ENCODE measurements around the gene CCL4.

CCL4 gene

DNA sequence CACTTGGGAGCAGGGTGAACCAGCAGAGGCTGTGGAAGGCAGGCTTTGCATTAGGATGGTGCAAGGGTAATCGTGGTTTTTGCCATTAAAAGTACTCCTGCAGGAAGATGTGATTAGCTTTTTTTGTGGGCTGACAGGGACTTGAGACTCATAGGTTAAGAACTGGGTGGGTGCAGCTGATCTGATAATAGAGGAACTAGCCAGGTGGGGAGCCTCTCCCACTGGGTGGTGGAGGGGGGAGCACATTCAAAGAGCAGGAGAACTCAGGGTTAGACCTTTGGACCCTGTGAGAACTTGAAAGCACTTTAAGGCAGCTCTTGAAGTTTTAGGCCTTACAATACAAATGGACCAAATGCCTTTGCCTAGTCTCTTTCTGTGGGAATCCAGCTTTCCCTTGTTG, 32.4 kb downstream of the CCL4 start:
- DNase-seq (ENCODE audit: low read depth, low spot score), result no peak
- H3K27ac ChIP-seq, result no peak overlapping the region

- H3K27ac ChIP-seq, result no peak overlapping the region
- no peak for DNase-seq (ENCODE audit: low read depth, low spot score)
Observed at GRCh38 chr17:36136439-36136838, 32.8 kb downstream of the CCL4 start.

- H3K27ac ChIP-seq, result no peak overlapping the region
- no peak for DNase-seq (ENCODE audit: low read depth, low spot score)
Observed at GRCh38 chr17:36142235-36142634, 38.6 kb downstream of the CCL4 start.

GRCh38 chr17:36142806-36143205, 39.2 kb downstream of the CCL4 start:
- DNase-seq (ENCODE audit: low read depth, low spot score), result no peak
- H3K27ac ChIP-seq, result no peak overlapping the region

GRCh38 chr17:36144014-36144413, 40.4 kb downstream of the CCL4 start:
- H3K27ac ChIP-seq, result no peak overlapping the region
- no peak for DNase-seq (ENCODE audit: low read depth, low spot score)

DNA sequence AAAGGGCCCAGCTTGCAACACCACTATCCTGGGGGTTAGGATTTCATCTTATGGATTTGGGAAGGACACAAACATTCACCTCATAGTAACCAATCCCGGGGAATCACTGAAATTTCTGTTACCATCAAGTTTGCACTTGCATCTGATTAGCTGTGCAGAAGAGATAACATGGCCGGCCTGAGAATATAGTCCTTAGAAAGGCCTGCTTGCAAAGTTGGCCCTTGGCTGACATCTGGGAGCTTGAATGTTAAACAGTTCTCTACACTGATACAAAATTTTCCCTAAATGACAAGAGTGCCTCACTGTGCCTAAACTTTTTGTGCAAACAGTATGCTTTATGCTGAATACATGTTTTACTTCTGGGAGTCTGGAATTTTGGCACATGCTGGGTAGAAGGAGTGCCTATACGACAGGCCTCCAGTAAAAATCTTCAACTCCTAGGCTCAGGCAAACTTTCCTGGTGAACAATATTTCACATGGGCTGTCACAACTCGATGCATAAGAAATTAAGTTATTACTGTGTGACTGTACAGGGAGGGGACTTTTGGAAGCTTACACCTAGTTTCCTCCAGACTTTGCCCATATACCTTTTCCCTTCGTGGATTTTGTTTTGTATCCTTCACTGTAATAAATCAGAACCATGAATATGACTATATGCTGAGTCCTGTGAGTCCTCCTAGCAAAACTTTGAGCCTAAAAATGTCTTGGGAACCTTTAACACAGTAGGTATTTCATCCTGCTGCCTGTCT, 41.5 kb downstream of the CCL4 start:
- no peak for DNase-seq (ENCODE audit: low read depth, low spot score)
- H3K27ac ChIP-seq, result no peak overlapping the region

GRCh38 chr17:36147601-36148000, 44.0 kb downstream of the CCL4 start:
- no peak for DNase-seq (ENCODE audit: low read depth, low spot score)
- no peak overlapping the region for H3K27ac ChIP-seq

GRCh38 chr17:36148559-36149295, 45.1 kb downstream of the CCL4 start:
- H3K27ac ChIP-seq, result no peak overlapping the region
- DNase-seq (ENCODE audit: low read depth, low spot score), result no peak

- no peak for DNase-seq (ENCODE audit: low read depth, low spot score)
- no peak overlapping the region for H3K27ac ChIP-seq
Observed at GRCh38 chr17:36149296-36149820, 45.7 kb downstream of the CCL4 start.

DNA sequence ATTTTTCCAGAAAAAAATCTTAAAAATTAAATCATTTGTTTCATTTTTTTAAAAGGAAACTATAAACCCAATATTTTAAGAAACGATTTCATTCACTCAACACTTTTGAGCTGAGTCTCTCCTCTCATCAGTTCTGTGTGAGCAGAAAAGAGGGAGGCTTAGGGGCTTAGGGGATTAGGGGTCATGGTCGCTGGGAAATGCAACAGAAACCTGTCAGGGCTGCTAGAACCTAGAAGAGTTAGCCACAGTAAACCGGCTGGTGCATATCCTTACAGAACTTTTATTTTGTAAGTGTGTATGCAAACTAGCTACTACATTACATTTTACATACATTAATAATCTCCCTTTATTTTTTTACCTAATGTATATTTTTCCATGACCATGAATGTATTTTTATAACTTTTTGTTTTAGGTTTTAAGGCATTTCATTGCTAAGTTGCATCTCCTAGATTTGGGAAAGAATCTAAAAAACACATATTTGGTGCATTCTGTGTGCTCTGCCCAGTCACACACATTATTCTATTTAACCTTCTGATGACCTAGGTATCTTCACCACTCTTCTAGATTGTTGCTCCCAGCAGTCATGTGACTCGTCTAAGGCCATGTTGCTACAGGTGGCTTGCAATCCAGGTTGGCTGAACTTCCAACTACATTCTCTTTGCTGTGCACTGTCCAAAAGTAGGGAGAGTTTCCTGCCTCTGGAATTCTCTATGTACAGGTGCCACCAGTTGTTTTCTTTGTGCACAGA, 48.4 kb downstream of the CCL4 start:
- no peak overlapping the region for H3K27ac ChIP-seq
- DNase-seq (ENCODE audit: low read depth, low spot score), result no peak

DNA sequence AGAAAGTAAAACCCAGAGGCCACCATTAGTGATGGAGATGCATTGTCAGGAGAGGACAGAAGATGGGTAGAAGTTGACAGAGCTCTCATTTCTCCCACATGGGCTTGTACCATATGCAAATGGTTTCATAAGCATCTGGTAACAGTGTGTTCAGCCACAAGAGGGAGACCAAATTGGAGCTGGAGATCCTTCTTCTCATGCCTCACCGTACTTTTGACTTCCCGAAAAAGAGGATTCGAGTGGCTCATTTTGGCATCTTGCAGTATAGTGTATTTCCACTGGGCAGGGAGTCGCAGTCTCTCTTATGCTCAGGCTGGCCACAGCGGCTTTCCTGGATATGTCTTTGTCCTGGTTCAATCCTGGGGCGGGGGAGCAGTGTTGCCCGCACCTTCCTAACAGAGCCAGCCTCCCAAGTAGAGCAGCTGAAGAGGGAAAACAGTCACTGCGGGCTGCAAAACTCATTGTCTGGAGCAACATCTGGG, 49.1 kb downstream of the CCL4 start:
- H3K27ac ChIP-seq, result no peak overlapping the region

GRCh38 chr17:36153895-36154610, 50.4 kb downstream of the CCL4 start:
- DNase-seq (ENCODE audit: low read depth, low spot score), result no peak
- H3K27ac ChIP-seq, result no peak overlapping the region

More for the DNA sequence above, 49.1 kb downstream of the CCL4 start:
- no peak for DNase-seq (ENCODE audit: low read depth, low spot score)
